Inflammatory macrophage (primary cell): Measurements from ENCODE around the gene FIGLA.
"Not testable (repeated sequence)": the region's sequence is repeated elsewhere in the genome, so short reads cannot be mapped to it uniquely, and the experiment has no call there.

Experiments used
- DNase-seq, 2 donors: peaks; one replicate each; pipeline ENCODE4 v3.0.0-alpha.2; 2020 to 2022

Gene FIGLA

GRCh38 chr2:70745276-70745825, 45.1 kb downstream of the FIGLA start:
- no peak for DNase-seq

GRCh38 chr2:70744397-70744796, 46.0 kb downstream of the FIGLA start:
- DNase-seq, result no peak

- no peak for DNase-seq
These were observed 46.8 kb downstream of the FIGLA start for GRCh38 chr2:70743677-70744076.

- DNase-seq, result no peak
These were observed 47.4 kb downstream of the FIGLA start for GRCh38 chr2:70743068-70743467.

GRCh38 chr2:70739492-70739891, 51.0 kb downstream of the FIGLA start:
- not testable (repeated sequence) for DNase-seq

GRCh38 chr2:70738159-70738558, 52.3 kb downstream of the FIGLA start:
- no peak for DNase-seq

GRCh38 chr2:70735071-70735470, 55.4 kb downstream of the FIGLA start:
- DNase-seq, result no peak

- no peak for DNase-seq
These were observed 56.7 kb downstream of the FIGLA start for GRCh38 chr2:70733646-70734180.

GRCh38 chr2:70732766-70733645, 57.4 kb downstream of the FIGLA start:
- DNase-seq, result no peak

- no peak for DNase-seq
These were observed 59.7 kb downstream of the FIGLA start for GRCh38 chr2:70730730-70731129.

GRCh38 chr2:70729647-70730046, 60.8 kb downstream of the FIGLA start:
- no peak for DNase-seq

- DNase-seq, result no peak
These were observed 62.3 kb downstream of the FIGLA start for GRCh38 chr2:70728128-70728527.
